NCI-H1417 treated with DMSO at 0.1 percent for 48 hours (cell line): ENCODE data around the gene XPO1.

ENCODE experiments used
- DNase-seq: peaks from one replicate; lab custom pipeline; 2025; lab: John Stamatoyannopoulos, UW

Gene XPO1

DNA sequence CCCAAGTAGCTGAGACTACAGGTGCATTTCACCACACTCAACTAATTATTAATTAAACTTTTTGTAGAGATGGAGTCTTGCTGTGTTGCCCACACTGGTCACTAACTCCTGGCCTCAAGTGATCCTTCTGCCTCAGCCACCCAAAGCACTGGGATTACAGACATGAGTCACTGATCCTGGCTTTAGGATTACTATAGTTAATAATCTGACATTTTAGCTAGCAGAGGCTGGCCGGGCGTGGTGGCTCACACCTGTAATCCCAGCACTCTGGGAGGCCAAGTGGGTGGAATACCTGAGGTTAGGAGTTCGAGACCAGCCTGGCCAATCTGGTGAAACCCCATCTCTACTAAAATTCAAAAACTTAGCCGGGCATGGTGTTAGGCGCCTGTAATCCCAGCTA lies 106.8 kb downstream of the XPO1 start:
- DNase-seq, result no peak
